NCI-H1105 (cell line): ENCODE data around the gene SPANXC.
"Not testable (repeated sequence)": the region's sequence is repeated elsewhere in the genome, so short reads cannot be mapped to it uniquely, and the experiment has no call there.

ENCODE experiments used
- DNase-seq: peaks from one replicate; lab custom pipeline; 2025; lab: John Stamatoyannopoulos, UW

Gene SPANXC, protein sequence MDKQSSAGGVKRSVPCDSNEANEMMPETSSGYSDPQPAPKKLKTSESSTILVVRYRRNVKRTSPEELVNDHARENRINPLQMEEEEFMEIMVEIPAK

DNA sequence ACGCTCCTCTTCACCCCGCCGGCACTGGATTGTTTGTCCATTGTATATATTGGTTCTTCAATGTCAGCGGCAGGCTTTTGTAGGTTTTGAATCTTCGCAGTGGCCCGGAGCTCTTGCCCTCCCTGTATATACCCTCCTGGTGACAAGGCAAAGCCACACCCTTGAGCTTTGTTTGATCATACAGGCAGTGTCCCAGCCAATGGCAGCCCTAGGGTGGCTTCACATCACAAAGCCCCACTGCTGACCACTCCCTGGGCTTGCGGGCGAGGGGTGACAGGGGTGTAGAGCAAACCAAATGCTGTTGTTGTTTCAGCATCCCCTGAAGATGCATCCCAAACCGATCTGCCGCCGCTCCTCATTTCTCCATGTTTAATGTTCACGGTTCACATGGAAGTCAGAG lies at the start of gene SPANXC:
TSS of gene SPANXC (minus strand) at position 101 of the 400 bp plus-strand sequence. CDS start at position 41, 60 bp downstream.
- DNase-seq = not testable (repeated sequence)

DNA sequence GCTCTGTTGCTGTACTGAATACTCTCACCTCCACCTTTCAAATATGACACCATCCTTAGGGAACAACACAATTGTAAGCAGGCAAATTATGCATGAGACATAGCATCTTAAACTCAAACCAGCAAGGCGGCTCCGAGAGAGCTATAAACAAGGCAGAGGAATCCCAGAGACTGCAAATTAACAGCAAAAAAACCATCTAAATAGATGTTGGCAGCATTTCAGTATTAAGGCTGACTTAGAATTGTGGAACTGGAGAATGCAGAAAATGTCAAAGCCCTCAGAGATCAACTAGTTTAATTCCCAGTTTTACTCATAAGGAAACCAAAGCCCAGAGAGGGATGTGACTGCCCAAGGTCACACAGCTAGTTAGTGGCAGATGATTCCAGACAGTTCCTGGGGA lies 37.2 kb upstream of the SPANXC start:
- DNase-seq = no peak

DNA sequence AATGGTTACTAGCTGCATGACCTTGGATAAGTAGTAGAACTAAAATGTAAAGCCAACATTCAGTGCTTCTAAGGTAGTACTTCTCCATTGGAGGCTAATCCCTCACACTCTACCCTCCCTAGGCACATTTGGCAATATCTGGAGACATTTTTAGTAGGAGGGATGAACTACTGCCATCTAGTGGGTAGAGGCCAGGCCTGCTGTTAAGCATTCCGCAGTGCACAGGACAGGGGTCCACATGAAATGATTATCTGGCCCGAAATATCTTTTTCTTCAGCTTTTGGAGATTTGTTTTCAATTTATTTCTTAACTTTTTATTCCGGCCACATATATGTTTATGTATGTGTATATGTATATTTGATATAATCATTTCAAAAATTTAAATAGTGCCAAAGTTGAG lies 36.0 kb upstream of the SPANXC start:
- no peak for DNase-seq

DNA sequence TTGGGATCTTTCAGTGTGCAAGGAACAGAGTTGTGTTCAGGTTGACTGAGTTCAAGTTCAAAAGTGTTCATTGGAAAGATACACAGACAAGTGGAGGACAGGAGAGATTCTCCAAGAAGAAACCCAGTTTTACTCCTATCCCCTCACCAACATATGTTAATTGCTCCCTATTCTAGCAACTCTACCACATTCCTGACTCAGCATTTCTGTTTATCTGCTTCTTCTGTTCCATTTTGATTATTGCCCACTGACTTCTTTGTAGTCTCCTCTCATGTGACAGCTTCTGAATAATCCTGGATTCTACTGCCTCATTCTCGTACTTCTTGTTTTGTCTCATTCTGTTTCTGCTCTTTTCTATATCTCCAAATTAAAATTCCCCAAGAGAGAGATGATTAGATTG lies 15.8 kb upstream of the SPANXC start:
- DNase-seq = no peak

DNA sequence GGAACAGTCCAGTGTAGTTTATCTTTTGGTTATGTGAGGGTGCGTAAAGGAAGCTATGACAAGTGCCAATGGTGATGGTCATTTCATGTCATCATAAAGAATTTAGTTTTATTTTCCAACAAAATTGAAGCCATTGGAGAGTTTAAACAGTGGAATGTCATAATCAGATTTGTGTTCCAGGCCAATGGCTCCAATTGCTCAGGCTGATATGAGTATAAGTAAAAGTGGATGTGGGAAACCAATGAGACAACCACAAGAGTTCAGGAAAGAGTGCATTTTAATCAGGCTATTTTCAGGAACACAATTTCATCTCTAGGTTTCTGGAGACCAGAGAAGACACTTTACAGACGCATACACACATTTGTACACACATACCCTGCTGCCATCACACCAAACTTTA lies 20.7 kb downstream of the SPANXC start:
- DNase-seq = no peak

DNA sequence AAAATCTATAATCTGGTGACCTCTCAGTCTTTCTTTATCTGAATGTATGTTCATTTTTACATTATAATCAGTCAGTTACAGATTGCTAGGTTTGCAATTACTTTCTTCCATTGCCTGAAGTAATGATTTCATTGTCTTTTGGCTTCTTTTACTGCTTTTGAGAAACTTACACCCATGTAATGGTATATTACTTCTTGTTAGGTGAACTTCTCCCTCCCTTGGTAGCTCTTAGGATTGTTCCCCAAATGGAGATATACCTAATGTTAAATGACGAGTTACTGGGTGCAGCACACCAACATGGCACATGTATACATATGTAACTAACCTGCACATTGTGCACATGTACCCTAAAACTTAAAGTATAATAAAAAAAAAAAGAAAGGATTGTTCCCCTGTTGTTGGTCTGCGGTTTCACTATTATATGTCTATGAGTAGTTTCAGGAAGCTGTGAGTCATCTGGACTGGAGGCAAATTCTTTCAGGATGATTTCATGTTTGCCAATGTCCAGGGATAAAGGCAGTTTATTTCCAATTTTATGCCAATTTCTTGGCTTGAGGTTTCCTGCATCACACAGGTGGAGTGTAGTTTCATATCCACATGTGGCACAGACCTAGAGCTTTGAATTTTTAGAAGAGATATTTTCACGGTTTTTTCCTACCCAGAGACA lies 21.8 kb downstream of the SPANXC start:
- DNase-seq = no peak

DNA sequence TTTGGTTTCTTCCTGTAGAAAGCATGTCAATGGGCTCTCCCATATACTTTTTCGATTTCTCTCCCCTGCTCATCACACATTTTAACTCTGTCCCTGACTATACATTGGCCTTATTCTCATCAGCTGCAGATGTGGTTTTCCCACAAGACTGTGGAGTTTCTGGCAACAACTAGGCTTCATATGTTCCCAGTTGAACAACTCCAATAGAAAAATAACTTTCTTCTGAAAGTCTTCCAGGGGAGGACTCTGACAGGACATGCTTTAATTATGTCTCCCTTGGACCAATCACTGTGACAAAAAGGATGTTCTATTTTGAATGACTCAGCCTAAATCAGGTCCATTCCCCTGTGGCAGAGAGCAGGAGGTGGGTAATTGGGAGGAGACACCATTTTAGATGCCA lies 28.1 kb downstream of the SPANXC start:
- DNase-seq = no peak

DNA sequence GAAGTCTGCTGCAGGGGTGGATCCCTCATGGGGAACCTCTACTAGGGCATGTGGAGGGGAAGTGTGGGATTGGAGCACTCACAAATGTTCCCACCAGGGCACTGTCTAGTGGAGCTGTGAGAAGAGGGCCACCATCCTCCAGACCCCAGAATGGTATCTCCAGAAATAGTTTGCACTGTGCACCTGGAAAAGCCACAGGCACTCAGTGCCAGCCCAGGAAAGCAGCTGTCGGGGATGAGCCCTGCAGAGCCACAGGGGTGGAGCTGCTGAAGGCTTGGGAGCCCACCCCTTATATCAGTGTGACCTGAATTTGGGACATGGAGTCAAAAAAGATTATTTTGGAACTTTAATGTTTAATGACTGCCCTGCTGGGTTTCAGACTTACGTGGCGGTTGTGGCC lies 40.4 kb downstream of the SPANXC start:
- no peak for DNase-seq
